PFSK-1 (cell line): Measurements from ENCODE around the gene SCAF1.
A peak's percentile ranks its signal among the peaks of the same experiment; 100 is the strongest.

Experiments
- FOXP2 ChIP-seq: optimal IDR thresholded peaks from 2 replicates; pipeline ENCODE3; 2011; ENCODE audit warnings: borderline replicate concordance, control low read depth, inconsistent platforms; ENCODE audit not compliant: insufficient read depth; ENCODE audit errors: extremely low read length, extremely low read depth
- POLR2AphosphoS5 ChIP-seq: IDR thresholded peaks from 2 replicates; pipeline ENCODE4 v1.6.1; 2012; ENCODE audit warnings: low read depth, mild to moderate bottlenecking, control low read depth, low read length, moderate library complexity
- SIN3A ChIP-seq: IDR thresholded peaks from 2 replicates; pipeline ENCODE4 v1.6.1; 2012; ENCODE audit warnings: mild to moderate bottlenecking, low read length, moderate library complexity, borderline replicate concordance; ENCODE audit not compliant: insufficient read depth
- TAF1 ChIP-seq: IDR thresholded peaks from 2 replicates; pipeline ENCODE4 v1.6.1; 2012; ENCODE audit warnings: low read length, control low read depth, borderline replicate concordance; ENCODE audit not compliant: insufficient read depth
- TF ChIP-seq, protein P1 (sequence below), 2 experiments: IDR thresholded peaks; 2 replicates each; pipeline versions ENCODE4 v1.6.1 to v1.8.0; 2011 to 2012; ENCODE audit warnings: low read depth in 2 of 2, low read length in 2 of 2, control low read depth in 1 of 2, inconsistent platforms in 1 of 2, mild to moderate bottlenecking in 1 of 2, moderate library complexity in 1 of 2; ENCODE audit not compliant: insufficient read depth in 1 of 2

The SCAF1 gene

DNA sequence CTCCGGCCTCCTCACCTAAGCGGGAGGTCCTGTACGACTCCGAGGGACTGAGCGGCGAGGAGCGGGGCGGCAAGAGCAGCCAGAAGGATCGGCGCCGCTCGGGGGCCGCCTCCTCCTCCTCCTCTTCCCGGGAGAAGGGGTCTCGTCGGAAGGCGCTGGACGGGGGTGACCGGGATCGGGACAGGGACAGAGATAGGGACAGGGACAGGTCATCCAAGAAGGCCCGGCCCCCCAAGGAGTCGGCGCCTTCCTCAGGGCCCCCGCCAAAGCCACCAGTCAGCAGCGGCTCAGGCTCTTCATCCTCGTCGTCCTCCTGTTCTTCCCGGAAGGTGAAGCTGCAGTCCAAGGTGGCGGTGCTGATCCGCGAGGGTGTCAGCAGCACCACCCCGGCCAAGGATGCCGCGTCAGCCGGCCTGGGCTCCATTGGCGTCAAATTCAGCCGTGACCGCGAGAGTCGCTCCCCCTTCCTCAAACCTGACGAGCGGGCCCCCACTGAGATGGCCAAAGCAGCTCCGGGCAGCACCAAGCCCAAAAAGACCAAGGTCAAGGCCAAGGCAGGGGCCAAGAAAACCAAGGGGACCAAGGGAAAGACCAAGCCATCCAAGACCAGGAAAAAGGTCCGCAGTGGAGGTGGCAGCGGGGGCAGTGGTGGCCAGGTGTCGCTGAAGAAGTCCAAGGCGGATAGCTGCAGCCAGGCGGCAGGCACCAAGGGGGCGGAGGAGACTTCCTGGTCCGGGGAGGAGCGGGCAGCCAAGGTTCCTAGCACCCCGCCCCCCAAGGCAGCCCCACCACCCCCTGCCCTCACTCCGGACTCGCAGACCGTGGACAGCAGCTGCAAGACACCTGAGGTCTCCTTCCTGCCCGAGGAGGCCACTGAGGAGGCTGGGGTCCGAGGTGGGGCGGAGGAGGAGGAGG is 10.8 kb downstream of the SCAF1 start:
- TF ChIP-seq SIN3A (no peak), POLR2AphosphoS5 (0 out of 2 replicates have a peak, but pooled peaks have one; percentile 33)

DNA sequence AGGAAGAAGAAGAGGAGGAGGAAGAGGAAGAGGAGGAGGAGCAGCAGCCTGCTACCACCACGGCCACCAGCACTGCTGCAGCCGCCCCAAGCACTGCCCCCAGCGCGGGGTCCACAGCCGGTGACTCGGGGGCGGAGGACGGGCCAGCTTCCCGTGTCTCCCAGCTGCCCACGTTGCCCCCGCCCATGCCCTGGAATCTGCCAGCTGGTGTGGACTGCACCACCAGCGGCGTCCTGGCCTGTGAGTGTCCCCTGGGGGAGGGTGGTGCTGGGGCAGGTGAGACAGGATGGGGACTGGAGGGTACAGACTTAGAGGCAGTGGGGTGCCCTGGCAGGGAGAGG is 11.4 kb downstream of the SCAF1 start:
- TF ChIP-seq POLR2AphosphoS5 (no peak), FOXP2 (no peak), TAF1 (no peak), SIN3A (no peak)
- TF ChIP-seq, protein P1, sequence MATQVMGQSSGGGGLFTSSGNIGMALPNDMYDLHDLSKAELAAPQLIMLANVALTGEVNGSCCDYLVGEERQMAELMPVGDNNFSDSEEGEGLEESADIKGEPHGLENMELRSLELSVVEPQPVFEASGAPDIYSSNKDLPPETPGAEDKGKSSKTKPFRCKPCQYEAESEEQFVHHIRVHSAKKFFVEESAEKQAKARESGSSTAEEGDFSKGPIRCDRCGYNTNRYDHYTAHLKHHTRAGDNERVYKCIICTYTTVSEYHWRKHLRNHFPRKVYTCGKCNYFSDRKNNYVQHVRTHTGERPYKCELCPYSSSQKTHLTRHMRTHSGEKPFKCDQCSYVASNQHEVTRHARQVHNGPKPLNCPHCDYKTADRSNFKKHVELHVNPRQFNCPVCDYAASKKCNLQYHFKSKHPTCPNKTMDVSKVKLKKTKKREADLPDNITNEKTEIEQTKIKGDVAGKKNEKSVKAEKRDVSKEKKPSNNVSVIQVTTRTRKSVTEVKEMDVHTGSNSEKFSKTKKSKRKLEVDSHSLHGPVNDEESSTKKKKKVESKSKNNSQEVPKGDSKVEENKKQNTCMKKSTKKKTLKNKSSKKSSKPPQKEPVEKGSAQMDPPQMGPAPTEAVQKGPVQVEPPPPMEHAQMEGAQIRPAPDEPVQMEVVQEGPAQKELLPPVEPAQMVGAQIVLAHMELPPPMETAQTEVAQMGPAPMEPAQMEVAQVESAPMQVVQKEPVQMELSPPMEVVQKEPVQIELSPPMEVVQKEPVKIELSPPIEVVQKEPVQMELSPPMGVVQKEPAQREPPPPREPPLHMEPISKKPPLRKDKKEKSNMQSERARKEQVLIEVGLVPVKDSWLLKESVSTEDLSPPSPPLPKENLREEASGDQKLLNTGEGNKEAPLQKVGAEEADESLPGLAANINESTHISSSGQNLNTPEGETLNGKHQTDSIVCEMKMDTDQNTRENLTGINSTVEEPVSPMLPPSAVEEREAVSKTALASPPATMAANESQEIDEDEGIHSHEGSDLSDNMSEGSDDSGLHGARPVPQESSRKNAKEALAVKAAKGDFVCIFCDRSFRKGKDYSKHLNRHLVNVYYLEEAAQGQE (IDR thresholded peaks at IDR 0.05; ENCODE audit: insufficient read depth in 1 of 2, low read depth in 2 of 2, low read length in 2 of 2): no peak

DNA sequence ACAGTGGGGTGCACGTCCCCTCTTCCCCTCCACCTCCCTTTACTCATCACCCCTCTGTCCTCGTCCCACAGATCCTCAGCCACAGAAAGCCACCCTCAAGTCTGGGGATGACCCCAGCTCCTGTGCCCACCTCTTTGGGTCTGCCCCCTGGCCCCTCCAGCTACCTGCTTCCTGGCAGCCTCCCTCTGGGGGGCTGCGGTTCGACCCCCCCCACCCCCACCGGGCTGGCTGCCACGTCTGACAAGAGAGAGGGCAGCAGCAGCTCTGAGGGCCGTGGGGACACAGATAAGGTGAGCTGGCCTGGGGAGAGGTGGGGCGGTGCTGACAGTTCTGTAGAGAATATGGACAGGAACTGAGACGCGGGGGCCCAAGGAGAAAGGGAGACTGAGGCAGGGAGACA is 12.6 kb downstream of the SCAF1 start:
- TF ChIP-seq SIN3A (no peak), FOXP2 (no peak), TAF1 (no peak), POLR2AphosphoS5 (no peak)
- TF ChIP-seq, protein P1 (IDR thresholded peaks at IDR 0.05; ENCODE audit: insufficient read depth in 1 of 2, low read depth in 2 of 2, low read length in 2 of 2): no peak

DNA sequence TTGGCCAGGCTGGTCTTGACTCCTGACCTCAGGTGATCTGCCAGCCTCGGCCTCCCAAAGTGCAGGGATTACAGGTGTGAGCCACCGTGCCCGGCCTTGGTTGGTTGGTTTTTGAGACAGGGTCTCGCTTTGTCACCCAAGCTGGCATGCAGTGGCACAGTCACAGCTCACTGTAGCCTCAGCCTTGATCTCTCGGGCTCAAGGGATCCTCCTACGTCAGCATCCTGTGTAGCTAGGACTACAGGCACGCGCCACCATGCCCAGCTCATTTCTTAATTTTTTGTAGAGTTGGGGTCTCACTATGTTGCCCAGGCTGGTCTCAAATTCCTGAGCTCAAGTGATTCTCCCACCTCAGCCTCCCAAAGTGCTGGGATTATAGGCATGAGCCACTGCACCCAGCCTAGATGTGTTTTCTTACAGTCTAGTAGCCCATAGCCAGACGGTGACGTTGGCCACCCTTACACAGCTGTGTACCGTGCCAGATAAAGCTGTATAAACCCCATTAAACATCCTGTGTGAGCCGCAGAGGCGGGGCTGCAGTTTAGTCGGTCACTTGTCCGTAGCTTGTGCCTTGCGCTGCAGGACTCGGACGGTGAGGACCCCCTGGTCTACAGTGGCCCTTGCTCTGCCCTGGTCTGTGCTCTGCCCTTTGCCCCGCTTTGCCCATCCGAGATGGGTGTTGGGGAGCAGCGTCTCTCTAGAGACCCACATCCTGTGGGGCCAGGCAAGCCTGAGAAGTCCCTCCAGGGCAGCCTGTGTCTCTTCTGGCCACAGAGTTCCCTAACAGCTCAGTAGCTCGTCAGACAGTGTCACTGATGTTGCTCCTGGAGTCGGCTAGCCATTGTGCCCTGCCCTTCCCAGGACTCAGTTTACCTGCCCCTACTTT is 13.8 kb downstream of the SCAF1 start:
- no peak for TF ChIP-seq TAF1
- TF ChIP-seq POLR2AphosphoS5: no peak
- TF ChIP-seq FOXP2: no peak
- TF ChIP-seq, protein P1 (IDR thresholded peaks at IDR 0.05; ENCODE audit: insufficient read depth in 1 of 2, low read depth in 2 of 2, low read length in 2 of 2): no peak

DNA sequence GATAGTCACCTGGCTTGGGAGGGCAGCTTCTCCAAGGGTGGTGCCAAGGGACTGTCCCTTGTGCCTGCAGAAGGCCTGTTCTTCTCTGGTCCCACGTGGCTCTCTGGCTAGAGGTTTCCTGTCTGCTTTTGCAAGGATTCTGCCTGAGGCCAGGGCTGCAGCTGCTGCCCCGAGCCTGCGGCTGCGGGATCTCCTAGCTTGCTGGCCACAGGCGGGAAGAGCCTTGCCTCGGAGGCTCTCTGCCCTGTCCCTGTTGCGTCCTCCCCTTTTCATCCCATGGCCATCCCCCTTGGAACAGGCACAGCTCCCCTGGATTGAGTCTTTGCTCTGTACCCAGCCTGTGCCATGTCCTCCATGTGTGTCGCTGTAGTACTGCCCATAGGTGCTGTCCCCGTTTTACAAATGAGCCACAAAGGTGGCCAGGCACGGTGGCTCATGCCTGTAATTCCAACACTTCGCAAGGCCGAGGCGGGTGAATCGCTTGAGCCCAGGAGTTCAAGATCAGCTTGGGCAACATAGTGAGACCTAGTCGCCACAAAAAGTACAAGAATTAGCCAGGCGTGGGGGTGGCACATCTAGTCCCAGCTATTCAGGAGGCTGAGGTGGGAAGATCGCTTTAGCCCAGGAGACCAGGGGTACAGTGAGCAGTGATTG is 14.6 kb downstream of the SCAF1 start:
- TF ChIP-seq SIN3A: no peak
- TF ChIP-seq FOXP2: no peak
- TF ChIP-seq, protein P1 (IDR thresholded peaks at IDR 0.05; ENCODE audit: insufficient read depth in 1 of 2, low read depth in 2 of 2, low read length in 2 of 2): no peak
- TF ChIP-seq TAF1: no peak
- no peak for TF ChIP-seq POLR2AphosphoS5
